Measurements from ENCODE around the gene HASPIN.

DNA sequence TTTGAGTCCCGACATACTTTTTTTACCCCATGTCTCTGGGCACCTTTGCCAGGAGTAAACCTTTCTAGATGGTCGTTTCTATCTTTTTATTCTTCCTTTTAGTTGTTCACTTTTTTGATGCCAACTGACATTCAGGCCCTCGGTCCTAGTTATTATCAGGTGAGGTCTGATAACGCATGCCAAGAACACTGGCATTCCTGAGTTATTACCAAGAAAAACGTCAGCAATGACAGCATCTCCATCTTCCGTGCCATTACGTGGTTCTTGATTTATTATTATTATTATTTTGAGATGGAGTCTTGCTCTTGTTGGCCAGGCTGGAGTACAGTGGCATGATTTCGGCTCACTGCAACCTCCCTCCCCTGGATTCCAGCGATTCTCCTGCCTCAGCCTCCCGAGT, 21.4 kb downstream of the HASPIN start:
- TF ChIP-seq, protein P1, sequence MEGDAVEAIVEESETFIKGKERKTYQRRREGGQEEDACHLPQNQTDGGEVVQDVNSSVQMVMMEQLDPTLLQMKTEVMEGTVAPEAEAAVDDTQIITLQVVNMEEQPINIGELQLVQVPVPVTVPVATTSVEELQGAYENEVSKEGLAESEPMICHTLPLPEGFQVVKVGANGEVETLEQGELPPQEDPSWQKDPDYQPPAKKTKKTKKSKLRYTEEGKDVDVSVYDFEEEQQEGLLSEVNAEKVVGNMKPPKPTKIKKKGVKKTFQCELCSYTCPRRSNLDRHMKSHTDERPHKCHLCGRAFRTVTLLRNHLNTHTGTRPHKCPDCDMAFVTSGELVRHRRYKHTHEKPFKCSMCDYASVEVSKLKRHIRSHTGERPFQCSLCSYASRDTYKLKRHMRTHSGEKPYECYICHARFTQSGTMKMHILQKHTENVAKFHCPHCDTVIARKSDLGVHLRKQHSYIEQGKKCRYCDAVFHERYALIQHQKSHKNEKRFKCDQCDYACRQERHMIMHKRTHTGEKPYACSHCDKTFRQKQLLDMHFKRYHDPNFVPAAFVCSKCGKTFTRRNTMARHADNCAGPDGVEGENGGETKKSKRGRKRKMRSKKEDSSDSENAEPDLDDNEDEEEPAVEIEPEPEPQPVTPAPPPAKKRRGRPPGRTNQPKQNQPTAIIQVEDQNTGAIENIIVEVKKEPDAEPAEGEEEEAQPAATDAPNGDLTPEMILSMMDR (IDR thresholded peaks at IDR 0.05), result no peak
- no peak for TF ChIP-seq NR1H2 (CRISPR knock-in tag; IDR thresholded peaks at IDR 0.05)
- TF ChIP-seq, protein P2, sequence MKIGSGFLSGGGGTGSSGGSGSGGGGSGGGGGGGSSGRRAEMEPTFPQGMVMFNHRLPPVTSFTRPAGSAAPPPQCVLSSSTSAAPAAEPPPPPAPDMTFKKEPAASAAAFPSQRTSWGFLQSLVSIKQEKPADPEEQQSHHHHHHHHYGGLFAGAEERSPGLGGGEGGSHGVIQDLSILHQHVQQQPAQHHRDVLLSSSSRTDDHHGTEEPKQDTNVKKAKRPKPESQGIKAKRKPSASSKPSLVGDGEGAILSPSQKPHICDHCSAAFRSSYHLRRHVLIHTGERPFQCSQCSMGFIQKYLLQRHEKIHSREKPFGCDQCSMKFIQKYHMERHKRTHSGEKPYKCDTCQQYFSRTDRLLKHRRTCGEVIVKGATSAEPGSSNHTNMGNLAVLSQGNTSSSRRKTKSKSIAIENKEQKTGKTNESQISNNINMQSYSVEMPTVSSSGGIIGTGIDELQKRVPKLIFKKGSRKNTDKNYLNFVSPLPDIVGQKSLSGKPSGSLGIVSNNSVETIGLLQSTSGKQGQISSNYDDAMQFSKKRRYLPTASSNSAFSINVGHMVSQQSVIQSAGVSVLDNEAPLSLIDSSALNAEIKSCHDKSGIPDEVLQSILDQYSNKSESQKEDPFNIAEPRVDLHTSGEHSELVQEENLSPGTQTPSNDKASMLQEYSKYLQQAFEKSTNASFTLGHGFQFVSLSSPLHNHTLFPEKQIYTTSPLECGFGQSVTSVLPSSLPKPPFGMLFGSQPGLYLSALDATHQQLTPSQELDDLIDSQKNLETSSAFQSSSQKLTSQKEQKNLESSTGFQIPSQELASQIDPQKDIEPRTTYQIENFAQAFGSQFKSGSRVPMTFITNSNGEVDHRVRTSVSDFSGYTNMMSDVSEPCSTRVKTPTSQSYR (CRISPR knock-in tag; IDR thresholded peaks at IDR 0.05), result no peak
- no peak for TF ChIP-seq CBFB (CRISPR knock-in tag; IDR thresholded peaks at IDR 0.05; ENCODE audit: low read depth)
- TF ChIP-seq SMAD4 (CRISPR knock-in tag; IDR thresholded peaks at IDR 0.05), result no peak

Measured in WTC11 (cell line).